ENCODE results near the gene ANKRD29.

The ANKRD29 gene

GRCh38 chr18:23675896-23676295 lies 13.2 kb upstream of the ANKRD29 start:
- ATAC-seq (replicated peaks; ENCODE audit: extremely low read depth, poor library complexity, severe bottlenecking) (no peak), DNase-seq (ENCODE audit: low spot score in 2 of 2) (no peak)
- peaks cover 1% of the 10 kb centered on the region for H3K36me3 Mint-ChIP-seq (ENCODE audit: insufficient read depth)
- H3K27ac Mint-ChIP-seq (ENCODE audit: low read depth), result no peak overlapping the region
- no peaks in the 10 kb centered on the region for H3K9me3 Mint-ChIP-seq
- H3K4me3 Mint-ChIP-seq, result no peak overlapping the region
- H3K4me1 Mint-ChIP-seq, result no peaks in the 10 kb centered on the region
- peaks cover 41% of the 10 kb centered on the region for H3K27me3 Mint-ChIP-seq

- Mint-ChIP-seq H3K27me3 (peaks cover 41% of the 10 kb centered on the region), H3K27ac (ENCODE audit: low read depth) (no peak overlapping the region), H3K36me3 (ENCODE audit: insufficient read depth) (peaks cover 1% of the 10 kb centered on the region), H3K4me1 (no peaks in the 10 kb centered on the region), H3K9me3 (no peaks in the 10 kb centered on the region), H3K4me3 (no peak overlapping the region)
- no peak for ATAC-seq (replicated peaks; ENCODE audit: extremely low read depth, poor library complexity, severe bottlenecking)
- DNase-seq (ENCODE audit: low spot score in 2 of 2), result no peak
These were observed 12.5 kb upstream of the ANKRD29 start for GRCh38 chr18:23675236-23675635.

GRCh38 chr18:23673725-23674124 lies 11.0 kb upstream of the ANKRD29 start:
- no peak for DNase-seq (ENCODE audit: low spot score in 2 of 2)

DNA sequence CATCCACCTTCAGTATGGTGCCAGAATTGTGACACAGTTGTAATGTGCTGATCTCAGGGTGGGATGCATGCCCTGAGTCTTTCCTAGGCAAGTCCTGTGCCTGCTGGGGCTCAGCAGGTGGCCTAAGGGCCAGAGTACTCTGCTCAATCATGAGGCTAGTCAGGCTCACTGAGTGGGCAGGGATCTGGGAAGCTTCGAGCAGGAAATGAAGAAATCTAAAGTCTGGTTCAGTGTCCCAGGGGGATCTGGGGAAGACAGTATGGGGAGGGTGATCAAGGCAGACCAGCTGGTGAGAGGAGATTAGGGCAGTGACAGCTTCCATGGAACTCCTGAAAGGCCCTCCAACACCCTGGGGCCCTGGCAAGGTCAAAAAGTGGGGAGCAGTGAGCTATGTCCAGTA lies 8.9 kb upstream of the ANKRD29 start:
- peaks cover 22% of the 10 kb centered on the region for H3K27me3 Mint-ChIP-seq
- DNase-seq (ENCODE audit: low spot score in 2 of 2) (no peak), ATAC-seq (replicated peaks; ENCODE audit: extremely low read depth, poor library complexity, severe bottlenecking) (no peak)
- H3K36me3 Mint-ChIP-seq (ENCODE audit: insufficient read depth), result no peaks in the 10 kb centered on the region
- no peaks in the 10 kb centered on the region for H3K9me3 Mint-ChIP-seq
- H3K27ac Mint-ChIP-seq (ENCODE audit: low read depth), result no peak overlapping the region
- no peaks in the 10 kb centered on the region for H3K4me1 Mint-ChIP-seq
- H3K4me3 Mint-ChIP-seq, result no peak overlapping the region

More at GRCh38 chr18:23673725-23674124, 11.0 kb upstream of the ANKRD29 start:
- H3K9me3 Mint-ChIP-seq, result no peaks in the 10 kb centered on the region
- no peak overlapping the region for H3K27ac Mint-ChIP-seq (ENCODE audit: low read depth)
- no peak overlapping the region for H3K4me3 Mint-ChIP-seq
- peaks cover 32% of the 10 kb centered on the region for H3K27me3 Mint-ChIP-seq
- H3K36me3 Mint-ChIP-seq (ENCODE audit: insufficient read depth), result no peaks in the 10 kb centered on the region
- no peaks in the 10 kb centered on the region for H3K4me1 Mint-ChIP-seq
- ATAC-seq (replicated peaks; ENCODE audit: extremely low read depth, poor library complexity, severe bottlenecking), result no peak

DNA sequence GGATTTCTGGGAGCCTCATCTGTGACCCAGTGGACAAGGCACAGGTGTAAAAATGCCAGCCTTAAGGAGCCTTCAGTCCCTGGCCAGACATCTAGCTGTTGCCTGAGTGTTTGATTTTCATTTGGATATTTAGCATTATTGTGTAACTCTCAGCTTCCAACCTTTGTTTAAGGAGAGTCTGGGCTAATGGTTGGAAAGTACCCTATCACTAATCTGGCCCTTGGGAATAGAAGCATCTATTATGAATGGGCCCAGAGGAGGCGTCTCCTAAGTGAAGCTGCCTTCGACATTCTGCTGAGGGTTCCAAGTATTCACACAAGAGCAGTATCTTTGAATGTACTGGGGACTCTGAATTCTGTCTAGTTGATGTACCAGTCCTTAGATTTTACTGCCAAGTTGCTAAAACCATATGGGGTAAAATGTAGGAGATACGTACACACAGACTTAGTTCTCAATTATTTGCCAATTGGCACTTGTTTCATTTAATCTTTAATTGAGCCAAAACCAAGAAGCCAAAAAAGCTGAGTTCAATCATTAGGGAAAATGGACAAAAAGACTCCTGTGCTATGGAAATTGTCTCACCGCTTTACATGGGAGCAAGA lies 7.2 kb upstream of the ANKRD29 start:
- no peak for ATAC-seq (replicated peaks; ENCODE audit: extremely low read depth, poor library complexity, severe bottlenecking)
- no peaks in the 10 kb centered on the region for H3K9me3 Mint-ChIP-seq

DNA sequence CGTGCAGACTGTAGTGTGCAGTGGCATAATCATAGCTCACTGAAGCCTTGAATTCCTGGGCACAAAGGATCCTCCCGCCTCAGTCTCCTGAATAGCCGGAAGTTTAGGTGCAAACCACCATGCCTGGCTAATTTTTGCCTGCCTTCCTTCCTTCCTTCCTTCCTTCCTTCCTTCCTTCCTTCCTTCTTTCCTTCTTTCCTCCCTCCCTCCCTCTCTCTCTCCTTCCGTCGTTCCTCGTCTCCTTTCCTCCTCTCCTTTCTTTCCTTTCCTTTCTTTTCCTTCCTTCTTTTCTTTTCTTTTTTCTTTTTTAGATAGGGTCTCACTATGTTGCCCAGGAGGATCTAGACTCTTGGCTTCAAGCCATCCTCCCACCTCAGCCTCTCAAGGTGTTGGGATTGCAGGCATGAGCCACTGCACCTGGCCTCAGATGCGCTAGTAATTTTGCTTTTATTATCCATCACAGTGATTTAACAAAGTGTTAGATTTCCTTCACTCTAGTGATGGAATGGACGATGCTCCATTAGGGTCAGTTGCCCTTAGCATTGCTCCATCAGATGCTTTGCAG lies 6.6 kb upstream of the ANKRD29 start:
- no peak for ATAC-seq (replicated peaks; ENCODE audit: extremely low read depth, poor library complexity, severe bottlenecking)
- no peak overlapping the region for H3K4me3 Mint-ChIP-seq
- H3K36me3 Mint-ChIP-seq (ENCODE audit: insufficient read depth), result no peaks in the 10 kb centered on the region
- H3K27me3 Mint-ChIP-seq, result peaks cover 22% of the 10 kb centered on the region
- no peaks in the 10 kb centered on the region for H3K4me1 Mint-ChIP-seq
- no peak overlapping the region for H3K27ac Mint-ChIP-seq (ENCODE audit: low read depth)
- DNase-seq (ENCODE audit: low spot score in 2 of 2), result no peak
- no peaks in the 10 kb centered on the region for H3K9me3 Mint-ChIP-seq

More for the DNA sequence above, 7.2 kb upstream of the ANKRD29 start:
- no peaks in the 10 kb centered on the region for H3K4me1 Mint-ChIP-seq
- peaks cover 22% of the 10 kb centered on the region for H3K27me3 Mint-ChIP-seq
- DNase-seq (ENCODE audit: low spot score in 2 of 2), result no peak
- H3K4me3 Mint-ChIP-seq, result no peak overlapping the region
- H3K27ac Mint-ChIP-seq (ENCODE audit: low read depth), result no peak overlapping the region
- no peaks in the 10 kb centered on the region for H3K36me3 Mint-ChIP-seq (ENCODE audit: insufficient read depth)

DNA sequence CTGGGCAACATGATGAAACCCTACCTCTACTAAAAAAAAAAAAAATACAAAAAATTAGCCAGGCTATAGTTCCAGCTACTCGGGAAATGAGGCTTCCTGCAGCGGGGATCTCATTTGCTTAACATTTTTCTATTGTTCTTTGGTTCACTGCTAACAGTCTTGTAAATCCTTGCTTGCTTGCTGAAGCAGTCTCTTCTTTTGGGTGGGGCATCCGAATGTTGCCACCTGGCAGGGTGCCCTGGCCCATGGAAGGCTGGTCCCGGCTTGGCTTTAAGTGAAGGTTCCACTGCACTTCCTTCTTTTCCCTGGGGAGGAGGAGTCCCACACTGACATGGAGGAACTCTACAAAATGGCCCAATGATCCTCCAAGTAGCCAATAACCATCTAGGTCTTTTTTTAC lies 6.0 kb upstream of the ANKRD29 start:
- DNase-seq (ENCODE audit: low spot score in 2 of 2) (no peak), ATAC-seq (replicated peaks; ENCODE audit: extremely low read depth, poor library complexity, severe bottlenecking) (no peak)
- Mint-ChIP-seq H3K27ac (ENCODE audit: low read depth) (no peak overlapping the region), H3K4me3 (no peak overlapping the region), H3K9me3 (no peaks in the 10 kb centered on the region), H3K4me1 (no peaks in the 10 kb centered on the region), H3K27me3 (peaks cover 21% of the 10 kb centered on the region), H3K36me3 (ENCODE audit: insufficient read depth) (no peaks in the 10 kb centered on the region)

DNA sequence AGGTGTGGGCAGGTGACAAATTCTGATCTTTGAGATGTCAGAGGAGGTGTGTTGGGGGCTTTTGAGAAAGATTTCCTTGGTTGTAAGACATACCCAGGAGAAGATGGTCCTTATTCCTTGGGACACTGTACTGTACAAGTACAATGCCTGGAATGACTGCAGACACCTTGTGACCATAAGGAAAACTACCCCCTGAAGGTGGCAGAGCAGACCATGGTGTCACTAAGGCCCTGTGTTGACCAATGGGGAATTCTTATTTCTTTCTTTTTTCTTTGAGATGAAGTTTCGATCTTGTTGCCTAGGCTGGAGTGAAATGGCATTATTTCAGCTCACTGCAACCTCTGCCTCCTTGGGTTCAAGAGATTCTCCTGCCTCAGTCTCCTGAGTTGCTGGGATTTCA lies 4.4 kb upstream of the ANKRD29 start:
- H3K27me3 Mint-ChIP-seq, result peaks cover 10% of the 10 kb centered on the region
- no peak overlapping the region for H3K27ac Mint-ChIP-seq (ENCODE audit: low read depth)
- ATAC-seq (replicated peaks; ENCODE audit: extremely low read depth, poor library complexity, severe bottlenecking) (no peak), DNase-seq (ENCODE audit: low spot score in 2 of 2) (no peak)
- H3K4me3 Mint-ChIP-seq, result no peak overlapping the region
- peaks cover 12% of the 10 kb centered on the region for H3K4me1 Mint-ChIP-seq
- peaks cover 3% of the 10 kb centered on the region for H3K36me3 Mint-ChIP-seq (ENCODE audit: insufficient read depth)
- no peaks in the 10 kb centered on the region for H3K9me3 Mint-ChIP-seq

GRCh38 chr18:23664674-23665073 lies 2.0 kb upstream of the ANKRD29 start:
- Mint-ChIP-seq H3K9me3 (no peaks in the 10 kb centered on the region), H3K4me3 (no peak overlapping the region), H3K27me3 (peaks cover 18% of the 10 kb centered on the region), H3K36me3 (ENCODE audit: insufficient read depth) (peaks cover 3% of the 10 kb centered on the region), H3K27ac (ENCODE audit: low read depth) (no peak overlapping the region), H3K4me1 (peaks cover 25% of the 10 kb centered on the region)
- ATAC-seq (replicated peaks; ENCODE audit: extremely low read depth, poor library complexity, severe bottlenecking) (no peak), DNase-seq (ENCODE audit: low spot score in 2 of 2) (no peak)

DNA sequence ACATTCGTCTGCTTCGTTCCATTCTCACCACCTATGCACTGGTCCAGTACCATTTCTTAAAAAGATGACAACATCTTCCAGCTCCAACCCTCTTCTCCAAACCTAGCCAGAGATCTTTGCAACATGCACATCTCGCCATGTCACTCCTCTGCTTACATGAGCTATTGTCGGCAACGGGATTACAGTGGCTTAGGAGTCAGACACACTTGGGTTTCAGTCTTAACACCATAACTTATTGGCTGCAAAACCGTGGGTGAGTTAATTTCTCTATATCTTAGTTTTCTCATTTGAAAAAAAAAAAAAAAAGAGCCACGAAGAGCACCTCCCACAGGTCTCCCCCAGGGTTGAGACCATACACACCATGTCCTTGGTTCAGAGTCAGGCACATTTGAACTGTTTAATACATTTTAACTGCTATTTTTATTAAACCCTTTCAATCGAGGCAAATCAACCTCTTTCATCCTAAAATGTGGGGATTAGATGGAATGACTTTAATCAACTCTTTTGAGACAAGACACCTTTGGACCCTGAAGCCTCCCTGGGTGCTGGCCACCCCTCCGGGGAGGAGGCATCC lies 889 bp downstream of the ANKRD29 start:
- H3K27ac Mint-ChIP-seq (ENCODE audit: low read depth), result no peak overlapping the region
- peaks cover 43% of the 10 kb centered on the region for H3K27me3 Mint-ChIP-seq
- DNase-seq (ENCODE audit: low spot score in 2 of 2) (no peak), ATAC-seq (replicated peaks; ENCODE audit: extremely low read depth, poor library complexity, severe bottlenecking) (no peak)
- H3K4me1 Mint-ChIP-seq, result peaks cover 25% of the 10 kb centered on the region
- H3K36me3 Mint-ChIP-seq (ENCODE audit: insufficient read depth), result peaks cover 3% of the 10 kb centered on the region
- no peaks in the 10 kb centered on the region for H3K9me3 Mint-ChIP-seq
- H3K4me3 Mint-ChIP-seq, result peak overlapping the region; percentile 82

DNA sequence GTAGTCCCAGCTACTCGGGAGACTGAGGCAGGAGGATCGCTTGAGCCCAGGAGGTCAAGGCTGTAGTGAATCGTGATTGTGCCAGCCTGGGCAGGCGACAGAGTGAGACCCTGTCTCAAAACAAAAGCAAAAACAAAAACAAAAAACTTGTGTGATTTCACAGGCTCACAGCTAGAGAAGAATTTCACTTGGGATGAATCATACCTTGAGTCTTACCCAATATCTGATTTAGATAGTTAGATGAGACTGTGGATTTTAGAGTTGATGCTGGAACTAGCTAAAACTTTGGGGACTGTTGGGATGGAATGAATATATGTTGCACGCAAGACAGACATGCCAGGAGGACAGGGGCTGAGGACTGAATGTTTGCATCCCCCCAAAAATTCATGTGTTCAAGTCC lies 4.4 kb downstream of the ANKRD29 start:
- peaks cover 22% of the 10 kb centered on the region for H3K4me1 Mint-ChIP-seq
- no peak overlapping the region for H3K27ac Mint-ChIP-seq (ENCODE audit: low read depth)
- H3K27me3 Mint-ChIP-seq, result peaks cover 43% of the 10 kb centered on the region
- peaks cover 3% of the 10 kb centered on the region for H3K36me3 Mint-ChIP-seq (ENCODE audit: insufficient read depth)
- H3K4me3 Mint-ChIP-seq, result no peak overlapping the region
- no peak for ATAC-seq (replicated peaks; ENCODE audit: extremely low read depth, poor library complexity, severe bottlenecking)
- no peaks in the 10 kb centered on the region for H3K9me3 Mint-ChIP-seq
- no peak for DNase-seq (ENCODE audit: low spot score in 2 of 2)

DNA sequence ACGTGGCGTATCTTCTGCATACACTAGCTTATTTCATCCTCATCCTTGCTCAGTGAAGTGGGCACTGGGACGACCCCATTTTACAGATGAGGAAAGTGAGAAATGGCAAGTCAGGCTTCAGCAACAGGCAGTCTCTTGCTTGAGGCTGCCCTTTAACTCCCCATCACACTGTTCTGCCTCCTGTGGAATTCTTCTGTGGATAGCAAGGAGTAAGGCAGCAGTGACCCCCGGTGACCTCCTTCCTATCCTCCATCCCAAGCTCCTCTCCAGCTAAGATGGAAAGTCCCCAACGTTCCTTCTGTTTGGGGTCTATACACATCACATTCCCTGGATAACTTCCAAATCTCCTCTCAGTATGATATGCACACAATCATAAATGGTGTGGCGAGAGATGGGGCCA lies 10.5 kb downstream of the ANKRD29 start:
- ATAC-seq (replicated peaks; ENCODE audit: extremely low read depth, poor library complexity, severe bottlenecking) (no peak), DNase-seq (ENCODE audit: low spot score in 2 of 2) (no peak)
- Mint-ChIP-seq H3K4me1 (no peaks in the 10 kb centered on the region), H3K27ac (ENCODE audit: low read depth) (no peak overlapping the region), H3K27me3 (peaks cover 29% of the 10 kb centered on the region), H3K9me3 (no peaks in the 10 kb centered on the region), H3K4me3 (no peak overlapping the region), H3K36me3 (ENCODE audit: insufficient read depth) (no peaks in the 10 kb centered on the region)

All from central memory CD8-positive, alpha-beta T cell (primary cell).